Keratinocyte (primary cell): ENCODE data around the gene LPA.

Experiments used
- EZH2 ChIP-seq: IDR thresholded peaks from one replicate; pipeline ENCODE4 v1.6.1; 2012; ENCODE audit warnings: inconsistent platforms, mild to moderate bottlenecking, low read length, moderate library complexity
- TF ChIP-seq, protein P1 (sequence below), 3 experiments: IDR thresholded peaks in 1 of 3; conservative IDR thresholded peaks in 1 of 3; optimal IDR thresholded peaks in 1 of 3; 2 replicates in 2 of 3; 3 replicates in 1 of 3; pipeline versions ENCODE3 to v1.5.1; 2011; ENCODE audit warnings: low read length in 3 of 3, mild to moderate bottlenecking in 3 of 3, moderate library complexity in 2 of 3, control low read depth in 1 of 3, inconsistent platforms in 1 of 3; ENCODE audit not compliant: insufficient read depth in 2 of 3; ENCODE audit errors: extremely low read depth in 1 of 3

- TF ChIP-seq, protein P1, sequence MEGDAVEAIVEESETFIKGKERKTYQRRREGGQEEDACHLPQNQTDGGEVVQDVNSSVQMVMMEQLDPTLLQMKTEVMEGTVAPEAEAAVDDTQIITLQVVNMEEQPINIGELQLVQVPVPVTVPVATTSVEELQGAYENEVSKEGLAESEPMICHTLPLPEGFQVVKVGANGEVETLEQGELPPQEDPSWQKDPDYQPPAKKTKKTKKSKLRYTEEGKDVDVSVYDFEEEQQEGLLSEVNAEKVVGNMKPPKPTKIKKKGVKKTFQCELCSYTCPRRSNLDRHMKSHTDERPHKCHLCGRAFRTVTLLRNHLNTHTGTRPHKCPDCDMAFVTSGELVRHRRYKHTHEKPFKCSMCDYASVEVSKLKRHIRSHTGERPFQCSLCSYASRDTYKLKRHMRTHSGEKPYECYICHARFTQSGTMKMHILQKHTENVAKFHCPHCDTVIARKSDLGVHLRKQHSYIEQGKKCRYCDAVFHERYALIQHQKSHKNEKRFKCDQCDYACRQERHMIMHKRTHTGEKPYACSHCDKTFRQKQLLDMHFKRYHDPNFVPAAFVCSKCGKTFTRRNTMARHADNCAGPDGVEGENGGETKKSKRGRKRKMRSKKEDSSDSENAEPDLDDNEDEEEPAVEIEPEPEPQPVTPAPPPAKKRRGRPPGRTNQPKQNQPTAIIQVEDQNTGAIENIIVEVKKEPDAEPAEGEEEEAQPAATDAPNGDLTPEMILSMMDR (optimal IDR thresholded peaks at IDR 0.05 in 1 of 3, IDR thresholded peaks at IDR 0.05 in 1 of 3, conservative IDR thresholded peaks at IDR 0.05 in 1 of 3; ENCODE audit: extremely low read depth in 1 of 3, insufficient read depth in 2 of 3, low read length in 3 of 3): no peak
- no peak for TF ChIP-seq EZH2
Observed at GRCh38 chr6:160532315-160532714, 131.8 kb downstream of the LPA start.
